HL-60/S4 treated with phorbol 12-myristate 13-acetate at 8.2 ng/mL for 4 days and 3 days (cell line): Measurements from ENCODE around the gene PCDH10.
"Not testable (repeated sequence)": the region's sequence is repeated elsewhere in the genome, so short reads cannot be mapped to it uniquely, and the experiment has no call there.

Source experiments
- in situ Hi-C: fragments of 300-500 bp; cut with MboI; formaldehyde crosslinking; loops from 2 replicates; pipeline ENCODE4 v1.15.0; 2022; ENCODE audit warnings: low sequenced_read_pairs

PCDH10 gene

GRCh38 chr4:133208694-133209285, 59.7 kb downstream of the PCDH10 start:
- in situ Hi-C loops = no loop called here

- in situ Hi-C loops = no loop called here
Measured at GRCh38 chr4:133233922-133234321, 84.8 kb downstream of the PCDH10 start.

GRCh38 chr4:133240451-133240850, 91.4 kb downstream of the PCDH10 start:
- in situ Hi-C loops = not testable (repeated sequence)
